22Rv1 (cell line): ENCODE data around the gene TMEM8B.

Experiments used
- ZFX ChIP-seq: fragments of 450-650 bp; IDR thresholded peaks from 2 replicates; pipeline ENCODE4 v1.6.1; 2017; ENCODE audit warnings: antibody characterized with exemption, borderline replicate concordance
- TF ChIP-seq, protein P1 (sequence below): fragments of 450-650 bp; IDR thresholded peaks from 2 replicates; pipeline ENCODE4 v1.5.1; 2017; ENCODE audit warnings: mild to moderate bottlenecking

DNA sequence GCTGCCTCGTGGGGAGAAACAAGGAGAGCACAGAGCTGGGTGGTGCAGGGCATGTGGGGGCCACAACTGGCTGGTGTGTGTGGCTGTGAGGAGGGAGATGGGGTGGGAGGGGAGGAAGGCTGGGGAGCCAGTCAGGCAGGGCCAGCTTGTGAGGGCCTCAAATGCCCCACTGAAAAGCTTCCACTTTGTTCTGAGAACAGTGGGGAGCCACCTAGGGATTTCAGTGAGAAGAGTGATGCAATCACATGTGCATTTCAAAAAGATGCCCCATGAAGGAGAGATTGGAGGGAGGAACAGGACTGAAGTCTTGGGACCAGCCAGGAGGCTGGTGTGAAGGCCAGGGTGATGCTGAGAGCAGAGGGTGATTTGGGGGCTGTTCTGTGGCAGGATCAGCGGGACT is 39.9 kb downstream of the TMEM8B start:
- TF ChIP-seq, protein P1, sequence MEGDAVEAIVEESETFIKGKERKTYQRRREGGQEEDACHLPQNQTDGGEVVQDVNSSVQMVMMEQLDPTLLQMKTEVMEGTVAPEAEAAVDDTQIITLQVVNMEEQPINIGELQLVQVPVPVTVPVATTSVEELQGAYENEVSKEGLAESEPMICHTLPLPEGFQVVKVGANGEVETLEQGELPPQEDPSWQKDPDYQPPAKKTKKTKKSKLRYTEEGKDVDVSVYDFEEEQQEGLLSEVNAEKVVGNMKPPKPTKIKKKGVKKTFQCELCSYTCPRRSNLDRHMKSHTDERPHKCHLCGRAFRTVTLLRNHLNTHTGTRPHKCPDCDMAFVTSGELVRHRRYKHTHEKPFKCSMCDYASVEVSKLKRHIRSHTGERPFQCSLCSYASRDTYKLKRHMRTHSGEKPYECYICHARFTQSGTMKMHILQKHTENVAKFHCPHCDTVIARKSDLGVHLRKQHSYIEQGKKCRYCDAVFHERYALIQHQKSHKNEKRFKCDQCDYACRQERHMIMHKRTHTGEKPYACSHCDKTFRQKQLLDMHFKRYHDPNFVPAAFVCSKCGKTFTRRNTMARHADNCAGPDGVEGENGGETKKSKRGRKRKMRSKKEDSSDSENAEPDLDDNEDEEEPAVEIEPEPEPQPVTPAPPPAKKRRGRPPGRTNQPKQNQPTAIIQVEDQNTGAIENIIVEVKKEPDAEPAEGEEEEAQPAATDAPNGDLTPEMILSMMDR = no peak
- TF ChIP-seq ZFX = no peak
